ENCODE measurements around the gene MGAM2.

DNA sequence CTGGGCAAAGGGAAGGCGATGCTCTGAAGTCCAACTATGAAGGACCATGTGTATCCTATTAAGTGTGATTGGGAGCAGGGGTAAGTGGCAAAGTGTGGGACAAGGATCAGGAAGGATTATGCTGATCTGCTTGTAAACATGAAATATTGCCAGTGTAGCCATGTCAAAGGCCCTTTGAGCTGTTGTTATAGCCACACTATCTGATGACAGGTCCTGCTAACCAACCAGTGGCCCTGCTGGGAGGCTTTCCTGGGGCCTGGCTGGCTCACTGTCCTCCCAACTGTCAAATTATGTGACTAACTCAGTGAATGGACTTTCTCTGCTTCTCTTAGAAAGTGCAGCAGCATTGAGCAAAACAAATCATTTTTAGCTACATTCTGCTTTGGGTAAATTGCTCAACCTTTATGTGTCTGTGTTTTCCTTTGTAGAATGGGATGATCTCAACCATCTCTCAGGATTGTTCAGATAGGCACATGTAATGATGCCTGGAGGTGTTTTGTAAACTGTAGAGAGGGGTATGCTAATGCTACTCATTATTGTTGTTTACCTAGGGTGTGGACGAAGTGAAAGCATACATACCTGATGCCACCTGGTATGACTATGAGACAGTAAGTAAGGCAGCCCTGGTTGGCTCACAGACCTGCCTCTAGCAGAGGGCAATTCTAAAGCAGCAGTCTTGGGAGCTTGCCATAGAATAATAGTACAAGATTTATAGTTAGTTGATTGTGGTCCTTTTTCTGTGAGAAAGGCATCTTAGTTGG is 47.4 kb downstream of the MGAM2 start:
- TF ChIP-seq, protein P1, sequence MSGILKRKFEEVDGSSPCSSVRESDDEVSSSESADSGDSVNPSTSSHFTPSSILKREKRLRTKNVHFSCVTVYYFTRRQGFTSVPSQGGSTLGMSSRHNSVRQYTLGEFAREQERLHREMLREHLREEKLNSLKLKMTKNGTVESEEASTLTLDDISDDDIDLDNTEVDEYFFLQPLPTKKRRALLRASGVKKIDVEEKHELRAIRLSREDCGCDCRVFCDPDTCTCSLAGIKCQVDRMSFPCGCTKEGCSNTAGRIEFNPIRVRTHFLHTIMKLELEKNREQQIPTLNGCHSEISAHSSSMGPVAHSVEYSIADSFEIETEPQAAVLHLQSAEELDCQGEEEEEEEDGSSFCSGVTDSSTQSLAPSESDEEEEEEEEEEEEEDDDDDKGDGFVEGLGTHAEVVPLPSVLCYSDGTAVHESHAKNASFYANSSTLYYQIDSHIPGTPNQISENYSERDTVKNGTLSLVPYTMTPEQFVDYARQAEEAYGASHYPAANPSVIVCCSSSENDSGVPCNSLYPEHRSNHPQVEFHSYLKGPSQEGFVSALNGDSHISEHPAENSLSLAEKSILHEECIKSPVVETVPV (CRISPR knock-in tag; IDR thresholded peaks at IDR 0.05), result no peak
- TF ChIP-seq, protein P2, sequence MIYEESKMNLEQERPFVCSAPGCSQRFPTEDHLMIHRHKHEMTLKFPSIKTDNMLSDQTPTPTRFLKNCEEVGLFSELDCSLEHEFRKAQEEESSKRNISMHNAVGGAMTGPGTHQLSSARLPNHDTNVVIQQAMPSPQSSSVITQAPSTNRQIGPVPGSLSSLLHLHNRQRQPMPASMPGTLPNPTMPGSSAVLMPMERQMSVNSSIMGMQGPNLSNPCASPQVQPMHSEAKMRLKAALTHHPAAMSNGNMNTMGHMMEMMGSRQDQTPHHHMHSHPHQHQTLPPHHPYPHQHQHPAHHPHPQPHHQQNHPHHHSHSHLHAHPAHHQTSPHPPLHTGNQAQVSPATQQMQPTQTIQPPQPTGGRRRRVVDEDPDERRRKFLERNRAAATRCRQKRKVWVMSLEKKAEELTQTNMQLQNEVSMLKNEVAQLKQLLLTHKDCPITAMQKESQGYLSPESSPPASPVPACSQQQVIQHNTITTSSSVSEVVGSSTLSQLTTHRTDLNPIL (CRISPR knock-in tag; IDR thresholded peaks at IDR 0.05; ENCODE audit: low read depth), result no peak
- no peak for TF ChIP-seq BACH2 (CRISPR knock-in tag; IDR thresholded peaks at IDR 0.05; ENCODE audit: borderline replicate concordance)
- no peak for TF ChIP-seq CSDC2 (CRISPR knock-in tag; IDR thresholded peaks at IDR 0.05)
- TF ChIP-seq ZC3H10 (CRISPR knock-in tag; IDR thresholded peaks at IDR 0.05), result no peak
- TF ChIP-seq SNAI2 (CRISPR knock-in tag; IDR thresholded peaks at IDR 0.05), result no peak
- TF ChIP-seq ZFP3 (CRISPR knock-in tag; IDR thresholded peaks at IDR 0.05), result no peak
- TF ChIP-seq RARB (CRISPR knock-in tag; IDR thresholded peaks at IDR 0.05), result no peak
- TF ChIP-seq POU6F1 (CRISPR knock-in tag; IDR thresholded peaks at IDR 0.05; ENCODE audit: borderline replicate concordance, low read depth), result no peak
- TF ChIP-seq PPARA (CRISPR knock-in tag; IDR thresholded peaks at IDR 0.05; ENCODE audit: borderline replicate concordance), result no peak
- TF ChIP-seq TSHZ2 (CRISPR knock-in tag; IDR thresholded peaks at IDR 0.05), result no peak
- no peak for TF ChIP-seq ZFP30 (CRISPR knock-in tag; IDR thresholded peaks at IDR 0.05)
- no peak for TF ChIP-seq ARNTL (CRISPR knock-in tag; IDR thresholded peaks at IDR 0.05; ENCODE audit: borderline replicate concordance, low read depth)

All from SK-N-SH treated with all-trans-retinoic acid at 6 μM for 48 hours (cell line).